ENCODE measurements around the gene PPTC7.
"Not testable (repeated sequence)": the region's sequence is repeated elsewhere in the genome, so short reads cannot be mapped to it uniquely, and the experiment has no call there.

The PPTC7 gene

DNA sequence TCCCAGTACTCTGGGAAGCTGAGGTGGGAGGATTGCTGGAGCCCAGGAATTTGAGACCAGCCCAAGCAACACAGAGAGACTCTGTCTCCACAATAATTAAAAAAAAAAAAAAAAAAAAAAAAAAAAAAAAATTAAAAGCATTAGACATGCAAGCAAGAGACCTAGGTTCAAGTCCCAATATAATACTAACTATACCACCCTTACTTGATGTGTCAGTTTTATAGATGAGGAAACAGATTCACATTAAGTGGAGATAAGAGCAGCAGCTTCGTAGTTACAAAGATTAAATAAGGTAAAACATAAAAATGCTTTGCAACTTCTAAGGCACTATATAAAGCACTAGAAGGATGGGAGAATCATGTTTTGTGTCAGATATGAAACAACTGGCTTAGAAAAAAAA lies 9.1 kb downstream of the PPTC7 start:
- ChIA-PET POLR2A (no interaction called here), CTCF (no interaction called here)
- peaks cover 19% of the 10 kb centered on the region for H3K4me1 ChIP-seq (ENCODE audit: control insufficient read depth, insufficient read depth, low read length)
- no peaks in the 10 kb centered on the region; the same call in 1 of the 2 replicates for H3K9me3 ChIP-seq (ENCODE audit: control insufficient read depth, insufficient read depth, low read depth, low read length)
- no peak for TF ChIP-seq ZNF23 (tag by site-specific recombination; IDR thresholded peaks at IDR 0.05; ENCODE audit: borderline replicate concordance)
- no peak for TF ChIP-seq ZNF785 (tag by site-specific recombination; IDR thresholded peaks at IDR 0.05)
- TF ChIP-seq, protein P1, sequence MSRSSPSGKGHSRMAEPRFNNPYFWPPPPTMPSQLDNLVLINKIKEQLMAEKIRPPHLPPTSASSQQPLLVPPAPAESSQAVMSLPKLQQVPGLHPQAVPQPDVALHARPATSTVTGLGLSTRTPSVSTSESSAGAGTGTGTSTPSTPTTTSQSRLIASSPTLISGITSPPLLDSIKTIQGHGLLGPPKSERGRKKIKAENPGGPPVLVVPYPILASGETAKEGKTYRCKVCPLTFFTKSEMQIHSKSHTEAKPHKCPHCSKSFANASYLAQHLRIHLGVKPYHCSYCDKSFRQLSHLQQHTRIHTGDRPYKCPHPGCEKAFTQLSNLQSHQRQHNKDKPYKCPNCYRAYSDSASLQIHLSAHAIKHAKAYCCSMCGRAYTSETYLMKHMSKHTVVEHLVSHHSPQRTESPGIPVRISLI (tag by site-specific recombination; IDR thresholded peaks at IDR 0.05), result peak; percentile 75
- TF ChIP-seq ZXDB (tag by site-specific recombination; IDR thresholded peaks at IDR 0.05), result no peak
- no peak for TF ChIP-seq GLIS2 (tag by site-specific recombination; IDR thresholded peaks at IDR 0.05)
- no peak for TF ChIP-seq ZNF843 (tag by site-specific recombination; IDR thresholded peaks at IDR 0.05)
- TF ChIP-seq ZNF239 (tag by site-specific recombination; IDR thresholded peaks at IDR 0.05), result no peak
- TF ChIP-seq KLF8 (tag by site-specific recombination; IDR thresholded peaks at IDR 0.05), result no peak
- no peak overlapping the region for H3K4me3 ChIP-seq (ENCODE audit: low read depth, low read length)
- no peaks in the 10 kb centered on the region for H3K36me3 ChIP-seq (ENCODE audit: control insufficient read depth in 2 of 2, insufficient read depth in 1 of 2, low read length in 2 of 2)
- no peak overlapping the region for H3K27ac ChIP-seq (ENCODE audit: extremely low read depth, low read depth, low read length)

GRCh38 chr12:110570798-110571197 lies 12.3 kb downstream of the PPTC7 start:
- H3K36me3 ChIP-seq (ENCODE audit: control insufficient read depth in 2 of 2, insufficient read depth in 1 of 2, low read length in 2 of 2); CTCF ChIA-PET; POLR2A ChIA-PET; H3K27ac ChIP-seq (ENCODE audit: extremely low read depth, low read depth, low read length); H3K4me3 ChIP-seq (ENCODE audit: low read depth, low read length); H3K9me3 ChIP-seq (ENCODE audit: control insufficient read depth, insufficient read depth, low read depth, low read length): not testable (repeated sequence)
- peaks cover 15% of the 10 kb centered on the region for H3K4me1 ChIP-seq (ENCODE audit: control insufficient read depth, insufficient read depth, low read length)
- 0 out of 2 replicates have a peak, but pooled peaks have one; percentile 27 for TF ChIP-seq SCRT2 (tag by site-specific recombination; IDR thresholded peaks at IDR 0.05)

GRCh38 chr12:110569838-110570237 lies 13.3 kb downstream of the PPTC7 start:
- POLR2A ChIA-PET; CTCF ChIA-PET; H3K36me3 ChIP-seq (ENCODE audit: control insufficient read depth in 2 of 2, insufficient read depth in 1 of 2, low read length in 2 of 2); H3K27ac ChIP-seq (ENCODE audit: extremely low read depth, low read depth, low read length); H3K4me1 ChIP-seq (ENCODE audit: control insufficient read depth, insufficient read depth, low read length); H3K4me3 ChIP-seq (ENCODE audit: low read depth, low read length); H3K9me3 ChIP-seq (ENCODE audit: control insufficient read depth, insufficient read depth, low read depth, low read length): not testable (repeated sequence)

DNA sequence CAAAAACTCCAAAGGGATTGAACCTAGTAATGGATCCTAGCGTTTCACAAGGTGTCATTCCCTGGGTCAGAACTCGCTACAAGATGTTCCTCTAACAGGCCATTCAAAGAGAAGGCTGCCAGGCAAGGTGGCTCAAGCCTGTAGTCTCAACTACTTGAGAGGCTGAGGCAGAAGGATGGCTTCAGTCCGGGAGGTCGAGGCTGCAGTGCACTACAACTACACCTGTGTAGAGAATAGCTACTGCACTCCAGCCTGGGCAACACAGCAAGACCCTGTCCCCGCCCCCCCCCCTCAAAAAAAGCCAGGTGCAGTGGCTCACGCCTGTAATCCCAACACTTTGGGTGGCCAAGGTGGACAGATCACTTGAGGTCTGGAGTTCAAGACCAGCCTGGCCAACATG lies 14.4 kb downstream of the PPTC7 start:
- CTCF ChIA-PET, result interaction anchor here (0.6 kb wide), 1 partner anchor 57 kb away, joined by 6 read pairs; no protein-coding TSS in a partner anchor
- Histone ChIP-seq H3K4me3 (ENCODE audit: low read depth, low read length) (no peak overlapping the region), H3K36me3 (ENCODE audit: control insufficient read depth in 2 of 2, insufficient read depth in 1 of 2, low read length in 2 of 2) (no peaks in the 10 kb centered on the region), H3K9me3 (ENCODE audit: control insufficient read depth, insufficient read depth, low read depth, low read length) (no peaks in the 10 kb centered on the region; the same call in 1 of the 2 replicates), H3K4me1 (ENCODE audit: control insufficient read depth, insufficient read depth, low read length) (peaks cover 10% of the 10 kb centered on the region), H3K27ac (ENCODE audit: extremely low read depth, low read depth, low read length) (no peak overlapping the region)
- POLR2A ChIA-PET, result no interaction called here
- TF ChIP-seq ZNF777 (tag by site-specific recombination; IDR thresholded peaks at IDR 0.05; ENCODE audit: borderline replicate concordance) (no peak), ZBTB20 (tag by site-specific recombination; IDR thresholded peaks at IDR 0.05) (no peak), ZFP37 (tag by site-specific recombination; IDR thresholded peaks at IDR 0.05) (no peak), ZNF473 (tag by site-specific recombination; IDR thresholded peaks at IDR 0.05) (no peak), ZNF221 (tag by site-specific recombination; IDR thresholded peaks at IDR 0.05; ENCODE audit: borderline replicate concordance) (no peak), ZNF133 (tag by site-specific recombination; IDR thresholded peaks at IDR 0.05) (no peak), PRDM2 (tag by site-specific recombination; IDR thresholded peaks at IDR 0.05; ENCODE audit: borderline replicate concordance) (no peak), ZFHX2 (tag by site-specific recombination; conservative IDR thresholded peaks at IDR 0.05) (no peak), ZNF223 (tag by site-specific recombination; IDR thresholded peaks at IDR 0.05) (no peak)
- TF ChIP-seq, protein P2, sequence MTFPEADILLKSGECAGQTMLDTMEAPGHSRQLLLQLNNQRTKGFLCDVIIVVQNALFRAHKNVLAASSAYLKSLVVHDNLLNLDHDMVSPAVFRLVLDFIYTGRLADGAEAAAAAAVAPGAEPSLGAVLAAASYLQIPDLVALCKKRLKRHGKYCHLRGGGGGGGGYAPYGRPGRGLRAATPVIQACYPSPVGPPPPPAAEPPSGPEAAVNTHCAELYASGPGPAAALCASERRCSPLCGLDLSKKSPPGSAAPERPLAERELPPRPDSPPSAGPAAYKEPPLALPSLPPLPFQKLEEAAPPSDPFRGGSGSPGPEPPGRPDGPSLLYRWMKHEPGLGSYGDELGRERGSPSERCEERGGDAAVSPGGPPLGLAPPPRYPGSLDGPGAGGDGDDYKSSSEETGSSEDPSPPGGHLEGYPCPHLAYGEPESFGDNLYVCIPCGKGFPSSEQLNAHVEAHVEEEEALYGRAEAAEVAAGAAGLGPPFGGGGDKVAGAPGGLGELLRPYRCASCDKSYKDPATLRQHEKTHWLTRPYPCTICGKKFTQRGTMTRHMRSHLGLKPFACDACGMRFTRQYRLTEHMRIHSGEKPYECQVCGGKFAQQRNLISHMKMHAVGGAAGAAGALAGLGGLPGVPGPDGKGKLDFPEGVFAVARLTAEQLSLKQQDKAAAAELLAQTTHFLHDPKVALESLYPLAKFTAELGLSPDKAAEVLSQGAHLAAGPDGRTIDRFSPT (tag by site-specific recombination; IDR thresholded peaks at IDR 0.05), result no peak
